ENCODE data around the gene FRMD4A. TPM values are rescaled to one million over a fixed set of nuclear protein-coding genes. Genes with fewer than 3 reads are reported as not detected.

Gene FRMD4A
- total and polyA plus RNA-seq, 7 donors: 3.0 to 27.8 (median 14.4) TPM

DNA sequence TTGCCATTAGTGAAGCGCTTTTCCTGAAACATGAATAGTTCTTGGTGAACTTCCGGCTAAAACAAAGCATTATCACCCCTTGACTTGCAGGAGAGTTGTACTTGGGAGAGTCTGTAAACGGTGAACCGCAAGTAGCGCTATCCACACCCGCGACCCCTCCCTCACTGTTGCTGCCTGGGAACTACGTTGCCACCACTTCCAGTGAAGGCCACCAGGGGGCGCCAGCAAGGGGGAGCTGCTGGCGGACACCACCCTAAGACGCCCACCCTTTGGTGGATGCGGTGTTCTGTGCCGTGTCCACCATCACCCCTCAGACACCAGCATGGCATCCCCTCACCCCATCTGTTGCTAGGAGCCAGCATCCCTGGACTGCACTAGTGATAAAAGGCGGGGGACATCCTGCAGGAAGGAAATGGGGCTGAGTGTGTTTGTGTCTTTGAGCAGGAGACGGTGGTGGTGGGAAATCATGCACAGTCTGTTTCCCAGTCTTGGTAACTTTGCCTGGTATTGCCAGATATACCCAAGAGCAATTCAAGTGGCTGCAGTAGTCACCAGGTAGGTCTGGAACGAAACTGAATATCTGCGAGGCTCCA lies 298.2 kb downstream of the FRMD4A start:
- no peak overlapping the region for H3K4me3 ChIP-seq
- intact Hi-C loops (cut with DNase I): no loop called here
- no peaks in the 10 kb centered on the region for H3K27me3 ChIP-seq
- 42 to 43% methylated on average over 17 of the region's 17 CpGs for WGBS, 2 donors
- no peaks in the 10 kb centered on the region for H3K36me3 ChIP-seq
- H3K4me1 ChIP-seq: no peaks in the 10 kb centered on the region
- TF ChIP-seq, protein P1, sequence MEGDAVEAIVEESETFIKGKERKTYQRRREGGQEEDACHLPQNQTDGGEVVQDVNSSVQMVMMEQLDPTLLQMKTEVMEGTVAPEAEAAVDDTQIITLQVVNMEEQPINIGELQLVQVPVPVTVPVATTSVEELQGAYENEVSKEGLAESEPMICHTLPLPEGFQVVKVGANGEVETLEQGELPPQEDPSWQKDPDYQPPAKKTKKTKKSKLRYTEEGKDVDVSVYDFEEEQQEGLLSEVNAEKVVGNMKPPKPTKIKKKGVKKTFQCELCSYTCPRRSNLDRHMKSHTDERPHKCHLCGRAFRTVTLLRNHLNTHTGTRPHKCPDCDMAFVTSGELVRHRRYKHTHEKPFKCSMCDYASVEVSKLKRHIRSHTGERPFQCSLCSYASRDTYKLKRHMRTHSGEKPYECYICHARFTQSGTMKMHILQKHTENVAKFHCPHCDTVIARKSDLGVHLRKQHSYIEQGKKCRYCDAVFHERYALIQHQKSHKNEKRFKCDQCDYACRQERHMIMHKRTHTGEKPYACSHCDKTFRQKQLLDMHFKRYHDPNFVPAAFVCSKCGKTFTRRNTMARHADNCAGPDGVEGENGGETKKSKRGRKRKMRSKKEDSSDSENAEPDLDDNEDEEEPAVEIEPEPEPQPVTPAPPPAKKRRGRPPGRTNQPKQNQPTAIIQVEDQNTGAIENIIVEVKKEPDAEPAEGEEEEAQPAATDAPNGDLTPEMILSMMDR (IDR thresholded peaks at IDR 0.05): peak in 2 of 4 experiments; percentile 25 to 33
- TF ChIP-seq POLR2A (IDR thresholded peaks at IDR 0.05) (no peak), EP300 (IDR thresholded peaks at IDR 0.05) (no peak)
- no peaks in the 10 kb centered on the region for H3K9me3 ChIP-seq
- DNase-seq: no peak
- H3K27ac ChIP-seq: no peak overlapping the region

GRCh38 chr10:14026325-14026724 lies 304.4 kb downstream of the FRMD4A start:
- no peaks in the 10 kb centered on the region for H3K9me3 ChIP-seq
- H3K4me3 ChIP-seq: no peak overlapping the region
- no peak for DNase-seq
- H3K4me1 ChIP-seq: no peaks in the 10 kb centered on the region
- H3K27ac ChIP-seq: no peak overlapping the region
- H3K36me3 ChIP-seq: no peaks in the 10 kb centered on the region
- intact Hi-C loops (cut with DNase I): no loop called here
- TF ChIP-seq POLR2A (IDR thresholded peaks at IDR 0.05) (no peak), EP300 (IDR thresholded peaks at IDR 0.05) (no peak), POLR2AphosphoS5 (IDR thresholded peaks at IDR 0.05) (no peak)
- TF ChIP-seq, protein P1 (IDR thresholded peaks at IDR 0.05): no peak
- WGBS, 2 donors: 86 to 88% methylated on average over 4 of the region's 4 CpGs
- H3K27me3 ChIP-seq: no peaks in the 10 kb centered on the region

DNA sequence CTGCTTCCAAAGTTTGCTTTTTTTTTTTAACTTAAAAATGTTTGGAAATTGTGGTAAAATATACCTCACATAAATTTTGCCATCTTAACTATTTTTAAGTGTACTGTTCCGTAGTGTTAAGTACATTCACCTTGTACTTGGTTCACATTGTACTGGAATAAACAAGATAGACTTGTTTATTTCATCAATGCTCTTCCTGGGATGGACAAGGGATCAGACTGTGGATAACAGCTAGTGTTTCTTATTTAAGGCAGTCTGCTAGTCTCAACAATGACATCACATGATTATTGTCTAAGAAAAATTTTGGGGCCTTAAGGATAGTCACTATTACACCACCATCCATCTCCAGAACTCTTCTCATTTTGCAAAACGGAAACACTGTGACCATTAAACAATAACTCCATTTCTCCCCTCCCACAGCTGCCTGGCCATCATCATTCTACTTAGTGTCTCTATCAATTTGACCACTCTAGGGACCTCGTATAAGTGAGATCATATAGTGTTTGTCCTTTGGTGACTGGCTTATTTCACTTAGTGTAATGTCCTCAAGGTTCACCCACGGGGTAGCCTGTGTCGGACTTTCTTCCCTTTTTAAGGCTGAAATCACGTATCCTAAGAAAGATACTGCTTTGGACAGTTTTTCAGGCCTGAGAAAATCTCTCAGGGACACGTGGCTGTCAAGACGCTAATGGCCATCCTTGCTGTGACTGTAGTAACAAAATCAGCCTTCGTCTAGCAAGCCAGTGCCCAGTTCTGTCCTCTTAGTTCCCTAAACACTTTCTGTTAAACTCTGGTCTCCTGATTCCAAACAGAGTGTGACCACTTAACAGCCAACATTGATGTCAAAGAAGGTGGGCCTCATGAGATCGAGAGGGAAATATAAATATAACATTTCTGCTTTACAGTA lies 305.2 kb downstream of the FRMD4A start:
- Histone ChIP-seq H3K36me3 (no peaks in the 10 kb centered on the region), H3K4me3 (no peak overlapping the region), H3K4me1 (no peaks in the 10 kb centered on the region), H3K9me3 (no peaks in the 10 kb centered on the region), H3K27ac (peak overlapping the region in 3 of 4 donors; percentile 20 to 60 (median 51)), H3K27me3 (no peaks in the 10 kb centered on the region)
- 78 to 84% methylated on average over 10 of the region's 10 CpGs for WGBS, 2 donors
- intact Hi-C loops (cut with DNase I): no loop called here
- TF ChIP-seq EP300 (IDR thresholded peaks at IDR 0.05): no peak
- no peak for TF ChIP-seq POLR2AphosphoS5 (IDR thresholded peaks at IDR 0.05)
- TF ChIP-seq, protein P1 (IDR thresholded peaks at IDR 0.05): no peak
- no peak for TF ChIP-seq POLR2A (IDR thresholded peaks at IDR 0.05)
- no peak for DNase-seq

- peak overlapping the region; percentile 34 to 60 (median 54) for H3K27ac ChIP-seq
- DNase-seq: no peak
- WGBS, 2 donors: 68 to 75% methylated on average over 15 of the region's 15 CpGs
- H3K4me3 ChIP-seq: peak overlapping the region in 3 of 4 donors; percentile 31 to 35 (median 34)
- H3K27me3 ChIP-seq: no peaks in the 10 kb centered on the region
- no peaks in the 10 kb centered on the region for H3K36me3 ChIP-seq
- intact Hi-C loops (cut with DNase I): no loop called here
- no peaks in the 10 kb centered on the region for H3K9me3 ChIP-seq
- no peaks in the 10 kb centered on the region for H3K4me1 ChIP-seq
- TF ChIP-seq EP300 (IDR thresholded peaks at IDR 0.05) (no peak), POLR2AphosphoS5 (IDR thresholded peaks at IDR 0.05) (peak in 2 of 4 donors; percentile 69 to 71), POLR2A (IDR thresholded peaks at IDR 0.05) (peak in 1 of 2 donors; percentile 11)
- TF ChIP-seq, protein P1 (IDR thresholded peaks at IDR 0.05): no peak
These were observed 306.2 kb downstream of the FRMD4A start for GRCh38 chr10:14024329-14025202.
